HepG2 (cell line): ENCODE data around the gene TMEM154. TPM values are rescaled to one million over a fixed set of nuclear protein-coding genes. Genes with fewer than 3 reads are reported as not detected.

Experiments
- ATAC-seq: fragments of 200-7000 bp; cut with Tn5 transposase; 3 replicates; pipeline ENCODE4 v1.9.1; 2020; ENCODE audit warnings: mild to moderate bottlenecking, moderate library complexity
- BruUV-seq: library from RNA; stranded (reverse); fragments of 400-500 nt; replicated peaks from 2 replicates; lab custom pipeline; 2021; lab: Mats Ljungman, UMichigan
- CTCF ChIA-PET: fragments of 300-600 bp; formaldehyde crosslinking; extraction: SDS; loops from one replicate; lab custom pipeline; 2021; ENCODE audit warnings: low total read pairs, inconsistent platforms, low intra/inter-chr PET ratio; lab: Yijun Ruan, JAX
- POLR2A ChIA-PET: fragments of 350-600 bp; sonication (Branson Sonifier 250); formaldehyde crosslinking; loops from one replicate; lab custom pipeline; 2020; ENCODE audit warnings: antibody characterized with exemption, inconsistent platforms; lab: Yijun Ruan, JAX
- DNase-seq: peaks from one replicate; pipeline ENCODE4 v3.0.0-alpha.2; 2015; ENCODE audit warnings: low spot score
- FAIRE-seq: peaks from 3 replicates; lab custom pipeline; 2011; peaks lifted over from hg19 to GRCh38; lab: Jason Lieb, UNC
- H2AFZ ChIP-seq: one replicate; pipeline ENCODE4 v1.6.1; 2011; ENCODE audit warnings: low read length, inconsistent platforms
- H3K27ac ChIP-seq: fragments of 300-600 bp; 3 replicates; pipeline ENCODE4 v1.8.0; 2011; ENCODE audit warnings: mixed run types, mild to moderate bottlenecking, mixed read lengths, low read length, inconsistent platforms; ENCODE audit not compliant: insufficient read depth; ENCODE audit errors: extremely low read length
- H3K27me3 ChIP-seq, 2 experiments: fragments of 200-600 bp in 1 of 2; 2 replicates in 1 of 2; 3 replicates in 1 of 2; pipeline versions ENCODE4 v1.6.0 to v1.8.0; 2011; ENCODE audit warnings: low read length in 2 of 2, mild to moderate bottlenecking in 2 of 2, moderate library complexity in 2 of 2, inconsistent platforms in 1 of 2; ENCODE audit not compliant: insufficient read depth in 2 of 2, control insufficient read depth in 1 of 2
- H3K36me3 ChIP-seq, 2 experiments: fragments of 200-600 bp in 1 of 2; replicated peaks in 1 of 2; 2 replicates in 1 of 2; 3 replicates in 1 of 2; pipeline versions ENCODE4 v1.5.1 to v1.8.0; 2011; ENCODE audit warnings: low read length in 2 of 2, inconsistent platforms in 1 of 2; ENCODE audit not compliant: insufficient read depth in 2 of 2, control insufficient read depth in 1 of 2
- H3K4me1 ChIP-seq: 2 replicates; pipeline ENCODE4 v1.5.1; 2012; ENCODE audit warnings: low read length, inconsistent platforms; ENCODE audit not compliant: insufficient read depth
- H3K4me2 ChIP-seq: 2 replicates; pipeline ENCODE4 v1.6.0; 2011; ENCODE audit warnings: low read depth, low read length, inconsistent platforms
- H3K4me3 ChIP-seq, 3 experiments: fragments of 200-600 bp in 1 of 3; sonication (generic), shearing (Covaris generic) in 1 of 3; replicated peaks in 1 of 3; 2 replicates each; pipeline ENCODE4 v1.5.1; 2011 to 2016; ENCODE audit warnings: low read length in 3 of 3, inconsistent platforms in 2 of 3, low read depth in 2 of 3, mild to moderate bottlenecking in 2 of 3, control low read depth in 1 of 3, mixed read lengths in 1 of 3; ENCODE audit not compliant: insufficient read depth in 1 of 3
- H3K79me2 ChIP-seq: one replicate; pipeline ENCODE4 v1.6.1; 2011; ENCODE audit warnings: low read length, inconsistent platforms; ENCODE audit not compliant: insufficient read depth
- H3K9ac ChIP-seq: 2 replicates; pipeline ENCODE4 v1.6.0; 2011; ENCODE audit warnings: mild to moderate bottlenecking, low read depth, low read length, inconsistent platforms; ENCODE audit not compliant: insufficient read depth
- H3K9me3 ChIP-seq: 2 replicates; pipeline ENCODE4 v1.5.1; 2012; ENCODE audit warnings: mild to moderate bottlenecking, low read length
- H4K20me1 ChIP-seq: 2 replicates; pipeline ENCODE4 v1.6.0; 2011; ENCODE audit warnings: inconsistent platforms, mild to moderate bottlenecking, low read length, moderate library complexity; ENCODE audit not compliant: insufficient read depth
- BCL6 ChIP-seq: IDR thresholded peaks from 2 replicates; pipeline ENCODE4 v1.6.1; 2016; ENCODE audit warnings: missing genetic modification reagents, missing compliant biosample characterization
- CEBPB ChIP-seq: IDR thresholded peaks from 2 replicates; pipeline ENCODE4 v1.6.1; 2011; ENCODE audit warnings: low read depth, low read length, improper control_type of control experiment, borderline replicate concordance
- FOXA3 ChIP-seq: IDR thresholded peaks from 2 replicates; pipeline ENCODE4 v1.6.1; 2016; ENCODE audit warnings: missing genetic modification reagents, missing compliant biosample characterization
- HMG20A ChIP-seq: IDR thresholded peaks from 2 replicates; pipeline ENCODE4 v1.6.1; 2016; ENCODE audit warnings: borderline replicate concordance
- MAX ChIP-seq: IDR thresholded peaks from 2 replicates; pipeline ENCODE4 v1.6.1; 2012; ENCODE audit warnings: inconsistent platforms
- NCOR1 ChIP-seq: fragments of 200-600 bp; sonication (generic); IDR thresholded peaks from 2 replicates; pipeline ENCODE4 v1.7.0; 2017; ENCODE audit warnings: antibody characterized with exemption, low read length, borderline replicate concordance
- PAF1 ChIP-seq: IDR thresholded peaks from 2 replicates; pipeline ENCODE4 v1.6.1; 2016; ENCODE audit warnings: missing genetic modification reagents, missing compliant biosample characterization
- RARA ChIP-seq: IDR thresholded peaks from 2 replicates; pipeline ENCODE4 v1.6.1; 2016; ENCODE audit warnings: missing genetic modification reagents, missing compliant biosample characterization
- RXRA ChIP-seq: sonication (generic); formaldehyde crosslinking; IDR thresholded peaks from 2 replicates; pipeline ENCODE4 v1.5.1; 2020; ENCODE audit warnings: missing genetic modification reagents
- SAP130 ChIP-seq: IDR thresholded peaks from 2 replicates; pipeline ENCODE4 v1.6.1; 2016; ENCODE audit warnings: low read depth
- SOX13 ChIP-seq, 3 experiments: fragments of 450-650 bp in 1 of 3; sonication (generic) in 1 of 3; formaldehyde crosslinking in 1 of 3; IDR thresholded peaks in 2 of 3; conservative IDR thresholded peaks in 1 of 3; 2 replicates each; pipeline versions ENCODE4 v1.5.0 to v1.6.1; 2016 to 2020; ENCODE audit warnings: antibody characterized with exemption in 1 of 3, mild to moderate bottlenecking in 1 of 3, missing compliant biosample characterization in 1 of 3, missing genetic modification reagents in 1 of 3, moderate library complexity in 1 of 3
- SOX6 ChIP-seq, 2 experiments: fragments of 450-650 bp in 1 of 2; sonication (generic) in 1 of 2; formaldehyde crosslinking in 1 of 2; IDR thresholded peaks; 2 replicates each; pipeline versions ENCODE4 v1.4.0 to v1.6.1; 2017 to 2020; ENCODE audit warnings: antibody characterized with exemption in 1 of 2, mild to moderate bottlenecking in 1 of 2, missing genetic modification reagents in 1 of 2
- TFE3 ChIP-seq: IDR thresholded peaks from 2 replicates; pipeline ENCODE4 v1.6.1; 2016
- THAP11 ChIP-seq: IDR thresholded peaks from 2 replicates; pipeline ENCODE4 v1.6.1; 2016; ENCODE audit warnings: missing biosample characterization, missing genetic modification reagents
- ZNF282 ChIP-seq: fragments of 450-650 bp; IDR thresholded peaks from 2 replicates; pipeline ENCODE4 v1.6.1; 2018; ENCODE audit not compliant: partially characterized antibody
- ZNF513 ChIP-seq: sonication (generic); formaldehyde crosslinking; conservative IDR thresholded peaks from 2 replicates; pipeline ENCODE4 v1.5.0; 2020; ENCODE audit warnings: missing genetic modification reagents
- ZNF614 ChIP-seq: IDR thresholded peaks from 2 replicates; pipeline ENCODE4 v1.6.1; 2018; ENCODE audit warnings: missing biosample characterization, missing genetic modification reagents, inconsistent platforms, borderline replicate concordance
- ZNF644 ChIP-seq: IDR thresholded peaks from 2 replicates; pipeline ENCODE4 v1.6.1; 2016; ENCODE audit warnings: low read depth
- WGBS: methylation state at CpG from one replicate; pipeline ENCODE4 v1.1.6; 2017; ENCODE audit warnings: low lambda C conversion rate; 5-methylcytosine and 5-hydroxymethylcytosine counted together
- in situ Hi-C: cut with HindIII; loops from 2 replicates; pipeline ENCODE4 v1.10.0; 2017; ENCODE audit warnings: low pct_unique_long_range_greater_than_20kb; ENCODE audit not compliant: extremely low pct_ligation_motif_present
- intact Hi-C: fragments of 100-400 bp; cut with micrococcal nuclease; formaldehyde crosslinking; loops from one replicate; pipeline ENCODE4 v1.10.0; 2022; ENCODE audit not compliant: unreplicated experiment
- polyA plus RNA-seq, 8 experiments: library from polyadenylated mRNA; depleted of rRNA in 3 of 8; stranded (reverse) in 7 of 8; unstranded in 1 of 8; fragments of >200 nt; fragmentation: Illumina TruSeq in 4 of 8; extraction: Trizol in 4 of 8; gene quantifications; 2 replicates each; pipeline versions ENCODE4 v1.2.1 to v1.2.3, GENCODE V29; 2011 to 2016; ENCODE audit warnings: low read depth in 4 of 8, missing spikeins in 1 of 8, mixed read lengths in 1 of 8; ENCODE audit not compliant: insufficient read depth in 1 of 8
- total RNA-seq, 5 experiments: library from RNA; depleted of rRNA; stranded (reverse); fragments of >200 nt; fragmentation: Illumina TruSeq; extraction: Trizol; gene quantifications; 2 replicates each; pipeline ENCODE4 v1.2.3, GENCODE V29; 2016; ENCODE audit warnings: low read depth in 1 of 5
- TF ChIP-seq, protein P1 (sequence below): sonication (generic); formaldehyde crosslinking; IDR thresholded peaks from 2 replicates; pipeline ENCODE4 v1.4.0; 2020; ENCODE audit warnings: mild to moderate bottlenecking, missing genetic modification reagents
- TF ChIP-seq, protein P2 (sequence below), 2 experiments: fragments of 450-650 bp in 1 of 2; sonication (generic) in 1 of 2; formaldehyde crosslinking; IDR thresholded peaks; 2 replicates each; pipeline versions ENCODE4 v1.5.0 to v1.8.0; 2020 to 2022; ENCODE audit warnings: mild to moderate bottlenecking in 1 of 2, missing genetic modification reagents in 1 of 2

Gene TMEM154
- total and polyA plus RNA-seq, 2 of the 13 experiments (the other 11 are each of a cell fraction or from before 2014, with no cell fraction given): 0.03 TPM; not detected in 1

- H3K4me3 ChIP-seq: no peak overlapping the region
- ChIA-PET CTCF (no interaction called here), POLR2A (no interaction called here)
- BruUV-seq: no TSS peak
- H3K4me2 ChIP-seq: peak overlapping the region; percentile 37; the same call in 1 of the 2 replicates
- WGBS: 82% methylated on average over 4 of the region's 4 CpGs
- H3K27ac ChIP-seq: no peak overlapping the region
- no peak; the same call in 2 of the 3 replicates for ATAC-seq
- no peaks in the 10 kb centered on the region for H3K36me3 ChIP-seq
- intact Hi-C loops (no loop called here), in situ Hi-C loops (no loop called here)
- no peak overlapping the region for H3K9ac ChIP-seq
- peak; percentile 65 for DNase-seq
- no peaks in the 10 kb centered on the region for H3K27me3 ChIP-seq
- H4K20me1 ChIP-seq: no peaks in the 10 kb centered on the region
- no peaks in the 10 kb centered on the region for H3K9me3 ChIP-seq
- H3K79me2 ChIP-seq: no peaks in the 10 kb centered on the region
- peak; percentile 32 for FAIRE-seq
- no peak overlapping the region for H2AFZ ChIP-seq
- H3K4me1 ChIP-seq: peaks cover 22% of the 10 kb centered on the region
- TF ChIP-seq SOX6 (IDR thresholded peaks at IDR 0.05) (no peak), SOX6 (CRISPR knock-in tag; IDR thresholded peaks at IDR 0.05) (peak; percentile 85), SAP130 (CRISPR knock-in tag) (0 out of 2 replicates have a peak, but pooled peaks have one; percentile 13), HMG20A (CRISPR knock-in tag) (peak; percentile 48; the same call in 1 of the 2 replicates), ZNF282 (no peak), ZNF614 (CRISPR knock-in tag) (no peak), PAF1 (no peak), ZNF513 (CRISPR knock-in tag) (no peak), SOX13 (IDR thresholded peaks at IDR 0.05) (peak; percentile 71), SOX13 (CRISPR knock-in tag; conservative IDR thresholded peaks at IDR 0.05 in 1 of 2, IDR thresholded peaks at IDR 0.05 in 1 of 2) (peak in 1 of 2 experiments; percentile 96; a peak in 2 of 4 replicates), CEBPB (peak; percentile 81), TFE3 (CRISPR knock-in tag) (0 out of 2 replicates have a peak, but pooled peaks have one; percentile 18), ZNF644 (CRISPR knock-in tag) (peak; percentile 36; the same call in 1 of the 2 replicates), RARA (peak; percentile 17; the same call in 1 of the 2 replicates), THAP11 (CRISPR knock-in tag) (0 out of 2 replicates have a peak, but pooled peaks have one; percentile 26), FOXA3 (CRISPR knock-in tag) (peak; percentile 31; the same call in 1 of the 2 replicates), BCL6 (CRISPR knock-in tag) (peak; percentile 18; the same call in 1 of the 2 replicates), NCOR1 (no peak), MAX (no peak), RXRA (no peak)
- TF ChIP-seq, protein P1, sequence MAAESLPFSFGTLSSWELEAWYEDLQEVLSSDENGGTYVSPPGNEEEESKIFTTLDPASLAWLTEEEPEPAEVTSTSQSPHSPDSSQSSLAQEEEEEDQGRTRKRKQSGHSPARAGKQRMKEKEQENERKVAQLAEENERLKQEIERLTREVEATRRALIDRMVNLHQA (CRISPR knock-in tag): no peak
- TF ChIP-seq, protein P2, sequence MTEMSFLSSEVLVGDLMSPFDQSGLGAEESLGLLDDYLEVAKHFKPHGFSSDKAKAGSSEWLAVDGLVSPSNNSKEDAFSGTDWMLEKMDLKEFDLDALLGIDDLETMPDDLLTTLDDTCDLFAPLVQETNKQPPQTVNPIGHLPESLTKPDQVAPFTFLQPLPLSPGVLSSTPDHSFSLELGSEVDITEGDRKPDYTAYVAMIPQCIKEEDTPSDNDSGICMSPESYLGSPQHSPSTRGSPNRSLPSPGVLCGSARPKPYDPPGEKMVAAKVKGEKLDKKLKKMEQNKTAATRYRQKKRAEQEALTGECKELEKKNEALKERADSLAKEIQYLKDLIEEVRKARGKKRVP (CRISPR knock-in tag; IDR thresholded peaks at IDR 0.05): peak in 1 of 2 experiments; percentile 97; a peak in 2 of 4 replicates
Measured at GRCh38 chr4:152634110-152634760, 45.6 kb downstream of the TMEM154 start.
